ENCODE measurements around the gene PLA2G2C.

DNA sequence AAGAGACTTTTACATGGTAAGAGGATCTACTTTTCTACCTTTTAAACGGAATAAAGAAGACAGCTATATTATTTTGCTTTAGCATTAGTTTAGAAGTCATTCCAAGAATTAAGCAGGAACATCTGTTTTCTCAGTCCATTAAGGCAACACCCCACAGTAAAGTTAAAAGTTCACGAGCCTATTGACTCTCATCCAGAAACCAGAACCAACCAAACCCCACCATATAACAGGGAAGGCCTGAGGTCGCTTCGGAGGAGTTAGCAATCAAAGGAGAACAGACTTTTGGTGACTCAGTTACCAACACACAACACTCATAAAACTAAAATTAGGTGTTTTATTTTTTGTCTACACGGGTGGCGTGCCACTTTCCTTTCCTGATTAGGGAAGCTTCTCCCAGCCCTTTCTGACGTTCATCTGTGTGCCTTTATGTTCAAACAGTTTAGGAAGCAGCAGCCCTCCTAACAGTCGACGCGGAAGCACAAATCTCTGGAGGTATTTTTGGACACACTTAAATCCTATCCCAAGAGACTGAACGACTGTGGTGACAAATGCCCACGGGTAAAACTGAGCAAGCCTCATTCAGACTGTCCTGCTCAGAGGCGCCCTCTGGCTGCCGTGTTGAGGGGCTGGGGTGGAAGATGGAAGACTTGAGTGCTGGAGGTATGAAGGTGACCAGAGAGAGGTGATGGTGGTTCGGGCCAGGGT, 8.6 kb upstream of the PLA2G2C start:
- TF ChIP-seq, protein P1, sequence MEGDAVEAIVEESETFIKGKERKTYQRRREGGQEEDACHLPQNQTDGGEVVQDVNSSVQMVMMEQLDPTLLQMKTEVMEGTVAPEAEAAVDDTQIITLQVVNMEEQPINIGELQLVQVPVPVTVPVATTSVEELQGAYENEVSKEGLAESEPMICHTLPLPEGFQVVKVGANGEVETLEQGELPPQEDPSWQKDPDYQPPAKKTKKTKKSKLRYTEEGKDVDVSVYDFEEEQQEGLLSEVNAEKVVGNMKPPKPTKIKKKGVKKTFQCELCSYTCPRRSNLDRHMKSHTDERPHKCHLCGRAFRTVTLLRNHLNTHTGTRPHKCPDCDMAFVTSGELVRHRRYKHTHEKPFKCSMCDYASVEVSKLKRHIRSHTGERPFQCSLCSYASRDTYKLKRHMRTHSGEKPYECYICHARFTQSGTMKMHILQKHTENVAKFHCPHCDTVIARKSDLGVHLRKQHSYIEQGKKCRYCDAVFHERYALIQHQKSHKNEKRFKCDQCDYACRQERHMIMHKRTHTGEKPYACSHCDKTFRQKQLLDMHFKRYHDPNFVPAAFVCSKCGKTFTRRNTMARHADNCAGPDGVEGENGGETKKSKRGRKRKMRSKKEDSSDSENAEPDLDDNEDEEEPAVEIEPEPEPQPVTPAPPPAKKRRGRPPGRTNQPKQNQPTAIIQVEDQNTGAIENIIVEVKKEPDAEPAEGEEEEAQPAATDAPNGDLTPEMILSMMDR (IDR thresholded peaks at IDR 0.05), result peak; percentile 46 to 56 (median 51)
- no peak for TF ChIP-seq POLR2A (IDR thresholded peaks at IDR 0.05)
